Body of pancreas (tissue), 4 donors: ENCODE measurements around the gene GARIN1A.

Source experiments
- POLR2A ChIP-seq, 3 donors: fragments of 450-650 bp; IDR thresholded peaks; one replicate each; pipeline ENCODE4 v1.6.1; 2016; ENCODE audit warnings: antibody characterized with exemption in 3 of 3, mild to moderate bottlenecking in 2 of 3
- TF ChIP-seq, protein P1 (sequence below), 7 experiments: fragments of 450-650 bp in 4 of 7; fragments of 200-600 bp in 3 of 7; sonication (generic) in 3 of 7; IDR thresholded peaks; one replicate each; pipeline ENCODE4 v1.5.1; 2016 to 2019; ENCODE audit warnings: antibody characterized with exemption in 7 of 7

DNA sequence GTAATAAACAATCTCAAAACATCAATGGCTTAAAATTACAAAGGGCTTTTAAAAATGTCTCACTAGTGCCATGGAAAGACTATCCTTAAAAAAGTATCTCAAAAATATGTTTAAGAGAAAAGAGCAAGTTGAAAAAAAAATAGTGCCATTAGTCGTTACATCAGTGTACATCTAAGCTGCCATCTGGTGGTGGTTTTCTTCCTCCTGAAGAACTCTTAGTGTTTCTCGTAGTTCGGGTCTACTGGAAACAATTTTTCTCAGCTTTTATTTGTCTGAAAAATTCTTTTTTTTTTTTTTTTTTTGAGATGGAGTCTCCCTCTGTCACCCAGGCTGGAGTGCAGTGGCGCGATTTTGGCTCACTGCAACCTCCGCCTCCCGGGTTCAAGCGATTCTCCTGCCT, 5.9 kb upstream of the GARIN1A start:
- TF ChIP-seq, protein P1, sequence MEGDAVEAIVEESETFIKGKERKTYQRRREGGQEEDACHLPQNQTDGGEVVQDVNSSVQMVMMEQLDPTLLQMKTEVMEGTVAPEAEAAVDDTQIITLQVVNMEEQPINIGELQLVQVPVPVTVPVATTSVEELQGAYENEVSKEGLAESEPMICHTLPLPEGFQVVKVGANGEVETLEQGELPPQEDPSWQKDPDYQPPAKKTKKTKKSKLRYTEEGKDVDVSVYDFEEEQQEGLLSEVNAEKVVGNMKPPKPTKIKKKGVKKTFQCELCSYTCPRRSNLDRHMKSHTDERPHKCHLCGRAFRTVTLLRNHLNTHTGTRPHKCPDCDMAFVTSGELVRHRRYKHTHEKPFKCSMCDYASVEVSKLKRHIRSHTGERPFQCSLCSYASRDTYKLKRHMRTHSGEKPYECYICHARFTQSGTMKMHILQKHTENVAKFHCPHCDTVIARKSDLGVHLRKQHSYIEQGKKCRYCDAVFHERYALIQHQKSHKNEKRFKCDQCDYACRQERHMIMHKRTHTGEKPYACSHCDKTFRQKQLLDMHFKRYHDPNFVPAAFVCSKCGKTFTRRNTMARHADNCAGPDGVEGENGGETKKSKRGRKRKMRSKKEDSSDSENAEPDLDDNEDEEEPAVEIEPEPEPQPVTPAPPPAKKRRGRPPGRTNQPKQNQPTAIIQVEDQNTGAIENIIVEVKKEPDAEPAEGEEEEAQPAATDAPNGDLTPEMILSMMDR (IDR thresholded peaks at IDR 0.05) = no peak
- TF ChIP-seq POLR2A (IDR thresholded peaks at IDR 0.05) = no peak
